ENCODE results near the gene TCOF1. TPM values are rescaled to one million over a fixed set of nuclear protein-coding genes. Genes with fewer than 3 reads are reported as not detected.

Gene TCOF1
- total RNA-seq, 6 experiments from 2014 or later = 30.8 to 44.6 (median 38.5) TPM

GRCh38 chr5:150406723-150407095, 49.2 kb downstream of the TCOF1 start:
- no peaks in the 10 kb centered on the region; the same call in 1 of the 2 replicates for H3K27me3 Mint-ChIP-seq (ENCODE audit: insufficient read depth)
- peaks cover 6% of the 10 kb centered on the region; the same call in 1 of the 2 replicates for H3K36me3 Mint-ChIP-seq (ENCODE audit: low read depth)
- no peak for TF ChIP-seq CTCF (IDR thresholded peaks at IDR 0.05)
- no peak overlapping the region for H3K27ac Mint-ChIP-seq
- H3K4me3 Mint-ChIP-seq = no peak overlapping the region
- peaks cover 8% of the 10 kb centered on the region for H3K4me1 Mint-ChIP-seq (ENCODE audit: low read depth)
- no peak for DNase-seq
- H3K9me3 Mint-ChIP-seq = no peaks in the 10 kb centered on the region

GRCh38 chr5:150407096-150407720, 49.7 kb downstream of the TCOF1 start:
- H3K27ac Mint-ChIP-seq = no peak overlapping the region
- H3K36me3 Mint-ChIP-seq (ENCODE audit: low read depth) = peaks cover 6% of the 10 kb centered on the region; the same call in 1 of the 2 replicates
- no peaks in the 10 kb centered on the region; the same call in 1 of the 2 replicates for H3K27me3 Mint-ChIP-seq (ENCODE audit: insufficient read depth)
- no peaks in the 10 kb centered on the region for H3K9me3 Mint-ChIP-seq
- TF ChIP-seq CTCF (IDR thresholded peaks at IDR 0.05) = no peak
- peaks cover 8% of the 10 kb centered on the region for H3K4me1 Mint-ChIP-seq (ENCODE audit: low read depth)
- H3K4me3 Mint-ChIP-seq = no peak overlapping the region
- no peak for DNase-seq

- no peak for DNase-seq
- Mint-ChIP-seq H3K4me3 (no peak overlapping the region), H3K9me3 (no peaks in the 10 kb centered on the region), H3K27ac (no peak overlapping the region), H3K4me1 (ENCODE audit: low read depth) (peaks cover 8% of the 10 kb centered on the region), H3K36me3 (ENCODE audit: low read depth) (no peaks in the 10 kb centered on the region), H3K27me3 (ENCODE audit: insufficient read depth) (no peaks in the 10 kb centered on the region; the same call in 1 of the 2 replicates)
- TF ChIP-seq CTCF (IDR thresholded peaks at IDR 0.05) = no peak
These were observed 50.9 kb downstream of the TCOF1 start for GRCh38 chr5:150408231-150408943.

- Mint-ChIP-seq H3K4me1 (ENCODE audit: low read depth) (peaks cover 8% of the 10 kb centered on the region), H3K9me3 (no peaks in the 10 kb centered on the region), H3K36me3 (ENCODE audit: low read depth) (no peaks in the 10 kb centered on the region), H3K4me3 (no peak overlapping the region; the same call in 1 of the 2 replicates), H3K27ac (no peak overlapping the region), H3K27me3 (ENCODE audit: insufficient read depth) (peaks cover 1% of the 10 kb centered on the region; the same call in 1 of the 2 replicates)
- no peak for TF ChIP-seq CTCF (IDR thresholded peaks at IDR 0.05)
- DNase-seq = peak; percentile 85
These were observed 52.4 kb downstream of the TCOF1 start for GRCh38 chr5:150409638-150410523.

GRCh38 chr5:150410524-150411244, 53.2 kb downstream of the TCOF1 start:
- Mint-ChIP-seq H3K27ac (no peak overlapping the region), H3K36me3 (ENCODE audit: low read depth) (no peaks in the 10 kb centered on the region), H3K4me1 (ENCODE audit: low read depth) (peaks cover 8% of the 10 kb centered on the region), H3K9me3 (no peaks in the 10 kb centered on the region), H3K4me3 (no peak overlapping the region; the same call in 1 of the 2 replicates), H3K27me3 (ENCODE audit: insufficient read depth) (peaks cover 1% of the 10 kb centered on the region; the same call in 1 of the 2 replicates)
- peak; percentile 70 for DNase-seq
- no peak for TF ChIP-seq CTCF (IDR thresholded peaks at IDR 0.05)

All from HFFc6 (cell line).